Right forelimb (tissue), 1 donor: Measurements from ENCODE around the gene SENP1.

ENCODE experiments used
- DNase-seq: peaks from one replicate; pipeline ENCODE4 v3.0.0-alpha.2; 2018

SENP1 gene

GRCh38 chr12:48015129-48015528 lies 90.8 kb downstream of the SENP1 start:
- no peak for DNase-seq

GRCh38 chr12:48013287-48013686 lies 92.6 kb downstream of the SENP1 start:
- DNase-seq: no peak

GRCh38 chr12:48012070-48012469 lies 93.8 kb downstream of the SENP1 start:
- no peak for DNase-seq

GRCh38 chr12:48010366-48010970 lies 95.4 kb downstream of the SENP1 start:
- DNase-seq: peak; percentile 36

- DNase-seq: peak; percentile 13
Observed at GRCh38 chr12:48009471-48009870, 96.4 kb downstream of the SENP1 start.

- DNase-seq: no peak
Observed at GRCh38 chr12:48008950-48009349, 96.9 kb downstream of the SENP1 start.

- DNase-seq: no peak
Observed at GRCh38 chr12:48008349-48008748, 97.5 kb downstream of the SENP1 start.

- DNase-seq: no peak
Observed at GRCh38 chr12:48007206-48007605, 98.7 kb downstream of the SENP1 start.

GRCh38 chr12:48005750-48006021 lies 100.2 kb downstream of the SENP1 start:
- no peak for DNase-seq

- DNase-seq: no peak
Observed at GRCh38 chr12:48005001-48005749, 100.7 kb downstream of the SENP1 start.

GRCh38 chr12:48004053-48004941 lies 101.6 kb downstream of the SENP1 start, which contains the start of gene COL2A1:
Gene COL2A1, minus strand, starts transcription at chr12:48004476. Its CDS starts 155 bp downstream, at chr12:48004321.
- peak; percentile 82 for DNase-seq

GRCh38 chr12:48003226-48004052 lies 102.4 kb downstream of the SENP1 start:
- DNase-seq: no peak

GRCh38 chr12:48002773-48003218 lies 103.1 kb downstream of the SENP1 start:
- peak; percentile 83 for DNase-seq

GRCh38 chr12:48002414-48002730 lies 103.5 kb downstream of the SENP1 start:
- DNase-seq: no peak

GRCh38 chr12:48001505-48002413 lies 104.1 kb downstream of the SENP1 start:
- DNase-seq: peak; percentile 82

- DNase-seq: no peak
Observed at GRCh38 chr12:48000878-48001504, 104.9 kb downstream of the SENP1 start.

- DNase-seq: no peak
Observed at GRCh38 chr12:47999816-48000215, 106.1 kb downstream of the SENP1 start.

GRCh38 chr12:47997321-47997720 lies 108.6 kb downstream of the SENP1 start:
- peak; percentile 50 for DNase-seq

GRCh38 chr12:47995981-47996401 lies 109.9 kb downstream of the SENP1 start:
- DNase-seq: peak; percentile 68

- no peak for DNase-seq
Observed at GRCh38 chr12:47993491-47993890, 112.4 kb downstream of the SENP1 start.
